Loucy (cell line): ENCODE data around the gene PIEZO1.

ENCODE experiments used
- EZH2phosphoT487 ChIP-seq: fragments of 200-600 bp; IDR thresholded peaks from 2 replicates; pipeline ENCODE4 v1.6.1; 2018; ENCODE audit warnings: antibody characterized with exemption, mild to moderate bottlenecking, moderate library complexity, borderline replicate concordance
- TF ChIP-seq, protein P1 (sequence below): fragments of 200-600 bp; sonication (generic); conservative IDR thresholded peaks from 2 replicates; pipeline ENCODE4 v1.5.1; 2014; ENCODE audit warnings: mild to moderate bottlenecking, antibody characterized with exemption, low read length

DNA sequence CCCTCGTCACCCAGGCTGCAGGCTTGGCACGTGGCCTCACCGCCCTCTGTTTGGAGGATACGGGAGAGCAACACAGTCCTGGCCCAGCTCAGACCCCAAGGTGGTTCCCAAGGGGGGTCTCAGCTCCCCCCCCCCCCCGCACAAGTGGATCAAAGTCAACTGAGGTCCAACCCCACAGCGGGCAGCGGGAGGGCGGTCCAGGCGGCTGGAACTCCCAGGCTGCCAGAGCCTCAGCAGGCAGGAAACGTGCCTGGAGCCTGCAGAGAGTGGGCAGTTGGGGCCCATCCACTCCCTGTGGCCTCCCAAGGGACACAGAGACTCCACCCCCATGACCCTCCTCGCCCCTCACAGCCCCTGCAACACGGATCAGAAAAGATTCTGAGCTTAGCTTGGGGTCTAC is 36.7 kb downstream of the PIEZO1 start:
- TF ChIP-seq, protein P1, sequence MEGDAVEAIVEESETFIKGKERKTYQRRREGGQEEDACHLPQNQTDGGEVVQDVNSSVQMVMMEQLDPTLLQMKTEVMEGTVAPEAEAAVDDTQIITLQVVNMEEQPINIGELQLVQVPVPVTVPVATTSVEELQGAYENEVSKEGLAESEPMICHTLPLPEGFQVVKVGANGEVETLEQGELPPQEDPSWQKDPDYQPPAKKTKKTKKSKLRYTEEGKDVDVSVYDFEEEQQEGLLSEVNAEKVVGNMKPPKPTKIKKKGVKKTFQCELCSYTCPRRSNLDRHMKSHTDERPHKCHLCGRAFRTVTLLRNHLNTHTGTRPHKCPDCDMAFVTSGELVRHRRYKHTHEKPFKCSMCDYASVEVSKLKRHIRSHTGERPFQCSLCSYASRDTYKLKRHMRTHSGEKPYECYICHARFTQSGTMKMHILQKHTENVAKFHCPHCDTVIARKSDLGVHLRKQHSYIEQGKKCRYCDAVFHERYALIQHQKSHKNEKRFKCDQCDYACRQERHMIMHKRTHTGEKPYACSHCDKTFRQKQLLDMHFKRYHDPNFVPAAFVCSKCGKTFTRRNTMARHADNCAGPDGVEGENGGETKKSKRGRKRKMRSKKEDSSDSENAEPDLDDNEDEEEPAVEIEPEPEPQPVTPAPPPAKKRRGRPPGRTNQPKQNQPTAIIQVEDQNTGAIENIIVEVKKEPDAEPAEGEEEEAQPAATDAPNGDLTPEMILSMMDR = no peak
- no peak for TF ChIP-seq EZH2phosphoT487
